ENCODE results near the gene CT47A1. TPM values are rescaled to one million over a fixed set of nuclear protein-coding genes. Genes with fewer than 3 reads are reported as not detected.

CT47A1 gene
- total RNA-seq, 4 donors from 2014 or later: not detected

GRCh38 chrX:121013897-121014455, 28.4 kb upstream of the CT47A1 start:
- no peak for ATAC-seq
- no peak overlapping the region for H3K27ac ChIP-seq
- H3K27me3 ChIP-seq: no peaks in the 10 kb centered on the region
- H3K4me1 ChIP-seq: no peaks in the 10 kb centered on the region
- H3K9me3 ChIP-seq: no peaks in the 10 kb centered on the region
- no peak overlapping the region for H3K4me3 ChIP-seq
- no peaks in the 10 kb centered on the region for H3K36me3 ChIP-seq
- TF ChIP-seq EP300 (IDR thresholded peaks at IDR 0.05): no peak
- no peak for TF ChIP-seq POLR2A (IDR thresholded peaks at IDR 0.05)
- TF ChIP-seq CTCF (IDR thresholded peaks at IDR 0.05): no peak
- TF ChIP-seq POLR2AphosphoS5 (IDR thresholded peaks at IDR 0.05): no peak

- Histone ChIP-seq H3K27me3 (no peaks in the 10 kb centered on the region), H3K27ac (no peak overlapping the region), H3K36me3 (no peaks in the 10 kb centered on the region), H3K4me1 (no peaks in the 10 kb centered on the region), H3K4me3 (no peak overlapping the region), H3K9me3 (no peaks in the 10 kb centered on the region)
- WGBS, 2 donors (ENCODE audit: low coverage in 1 of 2): 61 to 88% methylated on average over 2 to 3 of the region's 7 CpGs
- TF ChIP-seq CTCF (IDR thresholded peaks at IDR 0.05) (no peak), POLR2A (IDR thresholded peaks at IDR 0.05) (no peak), EP300 (IDR thresholded peaks at IDR 0.05) (no peak), POLR2AphosphoS5 (IDR thresholded peaks at IDR 0.05) (no peak)
- ATAC-seq: no peak
These were observed 25.7 kb upstream of the CT47A1 start for GRCh38 chrX:121011254-121011653.

DNA sequence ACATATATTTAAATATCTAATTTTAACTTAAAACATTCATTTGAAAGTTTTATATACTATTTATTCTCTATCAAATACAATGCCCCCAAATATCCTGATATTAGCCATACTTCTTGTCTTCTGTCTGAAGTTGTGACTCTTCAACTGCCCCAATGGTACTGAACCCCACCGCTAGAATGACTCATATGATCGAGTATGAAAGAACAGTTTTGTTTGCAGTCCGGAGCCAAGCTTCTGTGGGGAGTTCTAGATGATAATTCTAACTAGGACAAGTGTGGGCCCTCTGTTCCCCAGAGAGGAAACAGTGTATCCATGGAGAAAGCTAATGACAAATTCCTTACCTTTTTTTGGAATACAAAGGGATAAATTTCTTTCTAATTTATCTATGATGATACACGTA, 24.7 kb upstream of the CT47A1 start:
- WGBS, 2 donors (ENCODE audit: low coverage in 1 of 2): 22 to 58% methylated on average over 1 to 4 of the region's 4 CpGs
- Histone ChIP-seq H3K9me3 (no peaks in the 10 kb centered on the region), H3K4me3 (no peak overlapping the region), H3K27me3 (no peaks in the 10 kb centered on the region), H3K36me3 (no peaks in the 10 kb centered on the region), H3K27ac (no peak overlapping the region), H3K4me1 (no peaks in the 10 kb centered on the region)
- TF ChIP-seq CTCF (IDR thresholded peaks at IDR 0.05): no peak
- TF ChIP-seq POLR2AphosphoS5 (IDR thresholded peaks at IDR 0.05): no peak
- no peak for TF ChIP-seq POLR2A (IDR thresholded peaks at IDR 0.05)
- TF ChIP-seq EP300 (IDR thresholded peaks at IDR 0.05): no peak
- no peak for ATAC-seq

- no peak for ATAC-seq
- no peaks in the 10 kb centered on the region for H3K9me3 ChIP-seq
- H3K36me3 ChIP-seq: no peaks in the 10 kb centered on the region
- no peak overlapping the region for H3K27ac ChIP-seq
- no peak overlapping the region for H3K4me3 ChIP-seq
- H3K27me3 ChIP-seq: no peaks in the 10 kb centered on the region
- no peaks in the 10 kb centered on the region for H3K4me1 ChIP-seq
- TF ChIP-seq CTCF (IDR thresholded peaks at IDR 0.05) (no peak), POLR2AphosphoS5 (IDR thresholded peaks at IDR 0.05) (no peak), EP300 (IDR thresholded peaks at IDR 0.05) (no peak), POLR2A (IDR thresholded peaks at IDR 0.05) (no peak)
- WGBS, 2 donors (ENCODE audit: low coverage in 1 of 2): 71 to 75% methylated on average over 3 of the region's 3 CpGs
These were observed 24.2 kb upstream of the CT47A1 start for GRCh38 chrX:121009764-121010163.

GRCh38 chrX:121008920-121009319, 23.4 kb upstream of the CT47A1 start:
- no peaks in the 10 kb centered on the region for H3K36me3 ChIP-seq
- no peak for ATAC-seq
- H3K27me3 ChIP-seq: no peaks in the 10 kb centered on the region
- no peak overlapping the region for H3K4me3 ChIP-seq
- H3K27ac ChIP-seq: no peak overlapping the region
- 91% methylated on average over 1 of the region's 1 CpG; no CpG with 5 or more reads in 1 of the 2 donors for WGBS, 2 donors (ENCODE audit: low coverage in 1 of 2)
- no peaks in the 10 kb centered on the region for H3K9me3 ChIP-seq
- H3K4me1 ChIP-seq: no peaks in the 10 kb centered on the region
- no peak for TF ChIP-seq POLR2AphosphoS5 (IDR thresholded peaks at IDR 0.05)
- TF ChIP-seq CTCF (IDR thresholded peaks at IDR 0.05): no peak

Data from gastroesophageal sphincter (tissue), 4 donors.